ENCODE data around the gene FTL.

Gene FTL

DNA sequence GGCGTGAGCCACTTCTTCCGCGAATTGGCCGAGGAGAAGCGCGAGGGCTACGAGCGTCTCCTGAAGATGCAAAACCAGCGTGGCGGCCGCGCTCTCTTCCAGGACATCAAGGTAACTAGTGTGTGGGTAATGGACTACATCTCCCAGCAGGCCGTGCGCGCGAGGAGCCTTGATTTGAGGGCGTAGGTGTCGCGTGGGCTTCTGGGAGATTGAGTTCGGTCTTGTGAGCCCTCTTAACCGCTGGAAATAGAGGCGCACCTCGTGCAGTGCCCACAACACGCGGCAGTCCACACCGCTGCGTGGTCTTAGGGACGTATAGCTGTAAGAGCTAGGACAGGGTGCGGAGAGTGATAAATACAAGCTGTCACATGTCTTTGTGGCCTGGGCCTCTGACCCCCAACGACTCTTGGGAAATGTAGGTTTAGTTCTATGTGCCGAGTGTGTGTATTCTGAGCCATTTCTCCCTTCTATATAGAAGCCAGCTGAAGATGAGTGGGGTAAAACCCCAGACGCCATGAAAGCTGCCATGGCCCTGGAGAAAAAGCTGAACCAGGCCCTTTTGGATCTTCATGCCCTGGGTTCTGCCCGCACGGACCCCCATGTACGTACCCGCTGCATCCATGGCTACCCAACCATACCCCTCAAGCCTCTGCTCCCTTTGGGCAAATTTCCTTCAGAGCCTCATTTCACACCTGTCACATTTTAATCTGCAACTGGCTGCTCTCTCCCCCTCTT is 864 bp downstream of the FTL start:
- DNase-seq (ENCODE audit: low read depth in 3 of 3), result peak; percentile 77 to 87 (median 80)

DNA sequence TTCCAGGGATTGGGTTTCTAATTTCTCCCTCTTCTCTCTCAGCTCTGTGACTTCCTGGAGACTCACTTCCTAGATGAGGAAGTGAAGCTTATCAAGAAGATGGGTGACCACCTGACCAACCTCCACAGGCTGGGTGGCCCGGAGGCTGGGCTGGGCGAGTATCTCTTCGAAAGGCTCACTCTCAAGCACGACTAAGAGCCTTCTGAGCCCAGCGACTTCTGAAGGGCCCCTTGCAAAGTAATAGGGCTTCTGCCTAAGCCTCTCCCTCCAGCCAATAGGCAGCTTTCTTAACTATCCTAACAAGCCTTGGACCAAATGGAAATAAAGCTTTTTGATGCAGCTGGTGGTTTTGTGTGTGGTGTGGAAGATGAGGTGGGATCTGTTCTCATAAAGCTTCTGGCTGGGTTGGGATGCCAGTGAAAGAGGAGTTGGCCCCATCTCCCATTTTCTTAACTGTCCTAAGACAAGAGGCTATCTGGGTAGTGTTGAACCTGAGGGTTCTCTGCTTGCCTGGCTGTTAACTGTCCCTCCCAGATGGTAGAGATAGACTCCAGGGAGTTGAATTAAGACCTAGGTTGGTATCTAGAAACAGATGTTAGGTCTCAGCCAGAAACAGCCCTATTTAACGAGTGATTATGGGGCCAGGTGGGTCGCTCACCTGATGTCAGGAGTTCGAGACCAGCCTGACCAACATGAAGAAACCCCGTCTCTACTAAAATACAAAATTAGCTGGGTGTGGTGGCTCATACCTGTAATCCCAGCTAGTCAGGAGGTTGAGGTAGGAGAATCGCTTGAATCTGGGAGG is 1.6 kb downstream of the FTL start:
- no peak for DNase-seq (ENCODE audit: low read depth in 3 of 3)

- DNase-seq (ENCODE audit: low read depth in 3 of 3), result no peak
These were observed 2.5 kb downstream of the FTL start for GRCh38 chr19:48967346-48968178.

- DNase-seq (ENCODE audit: low read depth in 3 of 3), result no peak
These were observed 3.1 kb downstream of the FTL start for GRCh38 chr19:48968179-48968661.

- no peak for DNase-seq (ENCODE audit: low read depth in 3 of 3)
These were observed 3.7 kb downstream of the FTL start for GRCh38 chr19:48968813-48969218.

- DNase-seq (ENCODE audit: low read depth in 3 of 3), result no peak
These were observed 4.4 kb downstream of the FTL start for GRCh38 chr19:48969276-48970138.

- no peak for DNase-seq (ENCODE audit: low read depth in 3 of 3)
These were observed 5.1 kb downstream of the FTL start for GRCh38 chr19:48970139-48970766.

DNA sequence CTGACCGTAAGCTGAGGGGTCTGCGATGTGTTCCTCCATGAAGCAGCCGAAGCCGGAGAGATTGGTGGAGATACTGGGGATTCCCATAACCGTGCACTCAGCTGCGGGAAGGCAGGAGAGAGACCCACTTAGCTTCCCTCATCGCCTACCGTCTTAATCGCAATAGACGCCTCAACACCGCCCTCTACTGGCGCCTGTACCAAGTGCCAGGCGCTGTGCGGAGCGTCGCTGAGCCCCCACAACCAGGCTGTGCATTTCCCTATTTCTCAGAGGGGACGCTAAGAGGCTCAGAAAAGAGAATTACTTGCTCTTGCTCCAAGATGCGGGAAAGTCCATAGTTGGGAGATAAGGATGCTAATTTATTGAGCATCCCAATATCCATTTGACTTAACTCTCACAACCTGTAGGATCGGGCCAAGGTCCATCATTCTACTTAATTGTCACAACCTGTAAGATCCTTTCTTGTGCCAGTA is 5.8 kb downstream of the FTL start:
- peak; percentile 67 to 75 (median 69) for DNase-seq (ENCODE audit: low read depth in 3 of 3)

DNA sequence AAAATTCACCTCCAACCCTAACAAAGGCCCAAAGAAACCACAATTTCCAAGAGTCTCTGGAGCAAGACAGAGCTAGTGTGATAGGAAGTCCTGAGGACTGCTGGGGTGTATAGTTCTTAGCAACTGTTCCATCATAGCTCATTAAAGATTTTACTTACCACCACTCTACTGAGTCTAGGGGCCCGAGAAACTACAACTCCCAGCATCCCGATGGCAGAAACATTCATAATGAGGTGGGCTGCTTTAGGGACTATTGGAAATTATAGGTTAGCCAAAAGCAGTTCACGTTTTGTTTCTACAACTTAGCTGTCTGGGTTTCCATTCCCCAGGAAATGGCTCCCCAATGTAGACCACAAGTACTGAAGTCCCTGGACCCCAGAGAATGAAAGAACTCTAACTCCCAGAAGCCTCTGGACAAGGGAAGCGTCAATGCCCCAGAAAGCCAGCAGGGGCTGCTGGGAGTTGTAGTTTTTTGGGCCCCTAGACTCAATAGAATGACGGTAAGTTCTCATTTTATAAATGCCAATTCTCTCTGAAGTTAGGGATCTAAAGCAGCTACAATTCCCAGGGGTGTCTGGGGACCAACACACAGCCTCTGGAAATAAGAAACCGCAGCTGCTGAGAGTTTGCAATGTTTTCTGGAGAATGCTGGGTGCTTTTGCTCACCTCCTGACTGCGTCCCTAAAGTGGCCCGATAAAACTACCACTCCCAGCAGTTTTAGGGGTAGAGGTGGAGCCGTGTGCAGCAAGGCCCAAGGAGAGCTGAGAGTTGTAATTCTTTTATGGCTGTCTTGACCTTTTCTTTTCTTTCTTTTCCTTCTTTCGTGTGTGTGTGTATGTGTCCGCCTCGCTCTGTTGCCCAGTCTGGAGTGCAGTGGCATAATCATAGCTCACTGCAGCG is 11.1 kb downstream of the FTL start:
- no peak for DNase-seq (ENCODE audit: low read depth in 3 of 3)

DNA sequence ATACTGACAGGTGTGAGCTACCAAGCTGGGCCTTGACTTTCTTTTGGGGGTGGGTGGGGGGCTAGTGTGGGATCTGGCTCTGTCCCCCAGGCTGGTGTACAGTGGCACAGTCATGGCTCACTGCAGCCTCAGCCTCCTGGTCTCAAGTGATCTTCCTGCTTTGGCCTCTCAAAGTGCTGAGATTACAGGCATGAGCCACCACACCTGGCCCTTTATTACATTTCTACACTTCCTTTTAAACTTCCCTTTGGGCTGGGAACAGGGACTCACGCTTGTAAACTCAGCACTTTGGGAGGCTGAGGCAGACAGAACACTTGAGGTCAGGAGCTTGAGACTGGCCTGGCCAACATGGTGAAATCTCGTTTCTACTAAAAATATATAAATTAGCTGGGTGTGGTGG is 12.0 kb downstream of the FTL start:
- DNase-seq (ENCODE audit: low read depth in 3 of 3), result no peak

- no peak for DNase-seq (ENCODE audit: low read depth in 3 of 3)
These were observed 17.2 kb downstream of the FTL start for GRCh38 chr19:48982280-48982679.

GRCh38 chr19:48985711-48986110 is 20.6 kb downstream of the FTL start:
- DNase-seq (ENCODE audit: low read depth in 3 of 3), result no peak

- DNase-seq (ENCODE audit: low read depth in 3 of 3), result no peak
These were observed 21.1 kb downstream of the FTL start for GRCh38 chr19:48986211-48986610.

GRCh38 chr19:48987323-48987722 is 22.2 kb downstream of the FTL start:
- no peak for DNase-seq (ENCODE audit: low read depth in 3 of 3)

DNA sequence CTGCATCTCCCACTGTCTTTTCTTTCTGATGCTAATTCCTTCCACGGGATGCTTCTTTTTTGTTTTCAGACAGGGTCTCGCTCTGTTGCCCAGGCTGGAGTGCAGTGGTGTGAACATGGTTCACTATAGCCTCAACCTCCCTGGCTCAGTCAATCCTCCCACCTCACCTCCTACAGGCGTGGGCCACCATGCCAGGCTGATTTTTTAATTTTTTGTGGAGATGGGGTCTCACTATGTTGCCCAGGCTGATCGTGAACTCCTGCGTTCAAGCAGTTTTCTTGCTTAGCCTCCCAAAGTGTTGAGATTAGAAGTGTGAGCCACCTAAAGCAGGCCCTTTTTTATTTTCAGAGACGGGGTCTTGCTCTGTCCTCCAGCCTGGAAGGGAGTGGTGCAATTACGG is 23.2 kb downstream of the FTL start:
- no peak for DNase-seq (ENCODE audit: low read depth in 3 of 3)

GRCh38 chr19:48988860-48989259 is 23.8 kb downstream of the FTL start:
- no peak for DNase-seq (ENCODE audit: low read depth in 3 of 3)

- DNase-seq (ENCODE audit: low read depth in 3 of 3), result no peak
These were observed 24.7 kb downstream of the FTL start for GRCh38 chr19:48989701-48990291.

DNA sequence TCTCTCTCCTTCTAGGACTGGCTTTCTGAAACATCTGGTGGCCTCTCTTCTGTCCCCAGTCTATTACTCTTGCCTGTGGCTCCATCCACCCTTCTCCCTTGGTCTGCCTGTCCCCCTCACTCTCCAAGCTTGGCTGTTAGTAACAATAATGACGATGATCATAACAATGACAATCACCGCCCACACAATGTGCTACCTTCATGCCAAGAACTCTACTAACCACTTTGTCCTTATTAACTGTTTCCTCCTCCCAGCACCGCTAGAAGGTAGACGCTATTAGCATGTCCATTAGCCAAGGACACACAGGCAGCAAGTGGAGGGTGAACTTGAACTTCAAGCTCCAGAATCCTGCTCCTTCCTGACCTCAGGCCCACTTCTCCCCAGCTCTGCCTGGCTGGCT is 25.3 kb downstream of the FTL start:
- DNase-seq (ENCODE audit: low read depth in 3 of 3), result no peak

DNA sequence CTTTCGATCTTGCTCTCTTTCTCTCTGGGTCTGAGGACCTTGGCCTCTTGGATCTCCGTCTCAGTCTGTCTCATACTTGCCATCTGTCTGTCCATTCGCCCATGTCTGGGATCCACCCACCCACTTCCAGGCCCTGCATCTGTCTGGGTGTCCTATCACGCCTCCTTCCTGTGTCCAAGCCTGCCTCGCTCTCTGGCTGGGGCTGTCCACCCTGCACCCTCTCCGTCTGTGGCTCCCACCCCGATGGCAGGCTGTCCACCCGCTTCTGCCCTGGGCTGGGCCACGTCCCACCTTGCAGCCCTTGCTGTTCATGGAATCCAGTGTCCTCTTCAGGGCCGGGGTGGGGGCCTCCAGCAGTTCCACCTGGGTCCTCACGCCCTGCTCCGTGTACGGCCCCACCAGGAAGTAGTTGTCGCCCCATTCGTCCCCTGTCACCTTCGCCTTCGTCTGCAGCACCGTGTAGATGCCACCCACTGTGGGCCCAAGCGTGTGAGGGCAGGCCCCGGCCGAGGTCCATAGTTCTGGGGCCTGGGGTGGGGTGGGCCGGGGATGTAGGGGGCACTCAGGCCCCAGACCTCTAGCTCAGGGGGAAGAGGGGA is 26.0 kb downstream of the FTL start:
- DNase-seq (ENCODE audit: low read depth in 3 of 3), result no peak
